Mucosa of descending colon (tissue), 3 donors: ENCODE data around the gene SGSH. TPM values are rescaled to one million over a fixed set of nuclear protein-coding genes. Genes with fewer than 3 reads are reported as not detected.
A peak's percentile ranks its signal among the peaks of the same experiment; 100 is the strongest.

ENCODE experiments used
- ATAC-seq: fragments of 200-7000 bp; cut with Tn5 transposase; one replicate; pipeline ENCODE4 v1.9.1; 2020; ENCODE audit warnings: mild to moderate bottlenecking, moderate library complexity
- DNase-seq, 3 donors: peaks; one replicate each; pipeline ENCODE4 v3.0.0-alpha.2; 2020
- H3K36me3 ChIP-seq: fragments of 200-600 bp; one replicate; pipeline ENCODE4 v1.8.0; 2021; ENCODE audit warnings: low read depth, mild to moderate bottlenecking
- H3K4me1 ChIP-seq: fragments of 200-600 bp; one replicate; pipeline ENCODE4 v1.8.0; 2021; ENCODE audit warnings: low read depth, mild to moderate bottlenecking
- H3K4me3 ChIP-seq: fragments of 200-600 bp; one replicate; pipeline ENCODE4 v1.8.0; 2021; ENCODE audit warnings: mild to moderate bottlenecking
- H3K9me3 ChIP-seq: fragments of 200-600 bp; one replicate; pipeline ENCODE4 v1.8.0; 2021; ENCODE audit warnings: mild to moderate bottlenecking
- CTCF ChIP-seq: fragments of 200-600 bp; IDR thresholded peaks from one replicate; pipeline ENCODE4 v1.8.0; 2022; ENCODE audit warnings: antibody characterized with exemption, mild to moderate bottlenecking
- intact Hi-C, 2 donors: fragments of 100-400 bp; cut with DNase I in 1 of 2; cut with micrococcal nuclease in 1 of 2; formaldehyde crosslinking; loops; one replicate each; pipeline versions ENCODE4 v1.11.0 to v1.11.1; 2022; cut with DNase I, micrococcal nuclease
- total RNA-seq, 3 donors: library from RNA; stranded (reverse); fragmentation: NEBNext Ultra II Directional in 2 of 3; extraction: Animal tissue kit (Norgen Biotek cat#: 25700) in 2 of 3; gene quantifications; one replicate each; pipeline versions ENCODE4 v1.2.1 to v1.2.4, GENCODE V29; 2021 to 2023
- donor health status: DM: no; HTN: no; CAD: no; lungs with moderate emphysema.
- donor health status: DM: no; HTN: no; CAD: no.
- donor health status: DM: no; HTN: yes; CAD: no.

The SGSH gene
- total RNA-seq, 3 donors from 2014 or later: 39.7 to 44.8 (median 42.5) TPM

GRCh38 chr17:80189611-80190010 is 30.5 kb downstream of the SGSH start:
- intact Hi-C loops: no loop called here
- no peak for TF ChIP-seq CTCF

DNA sequence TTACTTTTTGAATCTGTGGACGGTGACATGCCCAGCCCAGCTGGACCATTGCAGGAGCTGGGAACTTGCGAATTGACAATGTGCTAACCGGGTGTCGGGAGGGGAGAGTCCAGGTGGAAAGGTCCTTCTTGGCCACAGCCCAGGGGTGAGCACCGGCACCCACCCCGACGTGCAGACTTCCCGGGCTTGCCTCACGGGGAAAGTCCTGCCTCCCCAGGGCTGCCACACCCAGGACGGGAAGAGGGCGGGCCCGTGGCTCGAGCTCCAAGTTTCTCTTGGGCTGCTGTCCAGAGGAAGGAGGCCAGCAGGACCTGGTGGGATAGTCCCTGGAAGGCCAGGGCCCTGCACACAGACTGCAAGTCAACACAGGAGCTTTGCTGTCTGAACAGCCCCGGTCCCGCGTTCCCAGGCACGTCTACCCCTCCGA is 32.6 kb downstream of the SGSH start:
- peak; percentile 91 for ATAC-seq
- DNase-seq: peak; percentile 69 to 82 (median 80)
- intact Hi-C loops: no loop called here
- no peaks in the 10 kb centered on the region for H3K36me3 ChIP-seq
- no peaks in the 10 kb centered on the region for H3K9me3 ChIP-seq
- no peak overlapping the region for H3K4me3 ChIP-seq
- no peak for TF ChIP-seq CTCF
- peaks cover 5% of the 10 kb centered on the region for H3K4me1 ChIP-seq

More at GRCh38 chr17:80189611-80190010, 30.5 kb downstream of the SGSH start:
- Histone ChIP-seq H3K36me3 (no peaks in the 10 kb centered on the region), H3K9me3 (no peaks in the 10 kb centered on the region), H3K4me1 (peaks cover 5% of the 10 kb centered on the region), H3K4me3 (no peak overlapping the region)
- no peak for ATAC-seq
- DNase-seq: no peak

DNA sequence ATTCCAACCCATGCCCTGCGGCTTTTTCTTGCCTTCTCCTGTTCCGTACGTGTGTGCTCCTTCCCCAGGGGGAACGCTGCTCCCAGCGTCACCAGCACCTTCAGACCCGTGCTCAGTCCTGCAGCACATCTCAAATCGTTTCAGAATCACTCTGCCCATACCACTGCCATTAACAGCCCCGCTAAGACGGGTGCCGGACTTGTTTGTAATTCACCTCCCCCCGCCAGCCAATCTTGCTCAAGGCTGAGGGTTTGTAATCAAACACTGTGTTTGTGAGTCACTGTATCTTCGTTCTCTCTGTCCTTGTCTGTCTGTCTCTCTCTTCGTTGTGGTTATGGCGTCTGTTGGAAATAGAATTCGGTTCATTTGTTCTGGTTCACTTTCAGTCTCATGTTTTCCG is 33.0 kb downstream of the SGSH start:
- peak; percentile 45 for ATAC-seq
- Histone ChIP-seq H3K36me3 (no peaks in the 10 kb centered on the region), H3K4me1 (peaks cover 5% of the 10 kb centered on the region), H3K4me3 (no peak overlapping the region), H3K9me3 (no peaks in the 10 kb centered on the region)
- intact Hi-C loops: no loop called here
- no peak for TF ChIP-seq CTCF
- no peak for DNase-seq

DNA sequence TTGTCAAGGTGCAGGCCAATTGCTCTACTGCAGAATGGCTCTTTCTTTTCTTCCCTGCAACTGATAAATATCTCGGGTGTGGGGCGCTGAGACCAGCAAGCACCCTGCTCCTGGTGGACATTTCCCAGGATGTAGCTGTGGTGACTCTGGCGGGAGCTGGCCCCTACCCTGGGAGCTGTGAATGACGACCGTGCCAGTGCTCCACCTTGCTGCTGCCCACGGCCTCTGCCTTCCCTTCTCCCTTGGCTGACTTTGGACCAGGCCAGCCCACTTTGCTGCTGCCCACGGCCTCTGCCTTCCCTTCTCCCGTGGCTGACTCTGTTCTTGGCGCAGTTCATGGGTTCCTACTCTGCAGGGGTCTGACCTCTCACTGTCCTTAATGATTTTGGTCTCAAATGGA is 34.2 kb downstream of the SGSH start:
- Histone ChIP-seq H3K4me1 (peaks cover 5% of the 10 kb centered on the region), H3K9me3 (no peaks in the 10 kb centered on the region), H3K36me3 (no peaks in the 10 kb centered on the region), H3K4me3 (no peak overlapping the region)
- DNase-seq: no peak
- intact Hi-C loops: no loop called here
- no peak for TF ChIP-seq CTCF
- ATAC-seq: no peak

GRCh38 chr17:80184423-80184714 is 35.8 kb downstream of the SGSH start:
- no peak for TF ChIP-seq CTCF
- H3K36me3 ChIP-seq: no peaks in the 10 kb centered on the region
- ATAC-seq (no peak), DNase-seq (no peak)
- no peak overlapping the region for H3K4me3 ChIP-seq
- peaks cover 5% of the 10 kb centered on the region for H3K4me1 ChIP-seq
- intact Hi-C loops: no loop called here
- no peaks in the 10 kb centered on the region for H3K9me3 ChIP-seq
